Smooth muscle cell (in vitro differentiated cells): ENCODE measurements around the gene UBE3B. TPM values are rescaled to one million over a fixed set of nuclear protein-coding genes. Genes with fewer than 3 reads are reported as not detected.
A peak's percentile ranks its signal among the peaks of the same experiment; 100 is the strongest.

Experiments
- DNase-seq: peaks from one replicate; lab custom pipeline; 2025; ENCODE audit not compliant: unreplicated experiment; lab: John Stamatoyannopoulos, UW
- H2AFZ ChIP-seq: fragments of 200-600 bp; sonication (generic); 2 replicates; pipeline ENCODE4 v1.6.0; 2016; ENCODE audit warnings: antibody characterized with exemption, low read depth, mild to moderate bottlenecking
- H3F3A ChIP-seq: fragments of 200-600 bp; sonication (generic); 2 replicates; pipeline ENCODE4 v1.6.0; 2017; ENCODE audit warnings: antibody characterized with exemption, low read depth
- H3K27ac ChIP-seq: fragments of 200-600 bp; sonication (generic); 2 replicates; pipeline ENCODE4 v1.5.1; 2016; ENCODE audit warnings: low read depth, mild to moderate bottlenecking
- H3K27me3 ChIP-seq: fragments of 200-600 bp; sonication (generic); 2 replicates; pipeline ENCODE4 v1.6.1; 2016; ENCODE audit warnings: low read depth, mild to moderate bottlenecking
- H3K36me3 ChIP-seq: fragments of 200-600 bp; sonication (generic); 2 replicates; pipeline ENCODE4 v1.5.1; 2016; ENCODE audit warnings: low read depth
- H3K4me1 ChIP-seq: fragments of 200-600 bp; sonication (generic); 2 replicates; pipeline ENCODE4 v1.5.1; 2016; ENCODE audit warnings: low read depth
- H3K4me2 ChIP-seq: fragments of 200-600 bp; sonication (generic); 2 replicates; pipeline ENCODE4 v1.6.0; 2016; ENCODE audit warnings: mild to moderate bottlenecking
- H3K4me3 ChIP-seq: fragments of 200-600 bp; sonication (generic); 2 replicates; pipeline ENCODE4 v1.5.1; 2016; ENCODE audit warnings: mild to moderate bottlenecking
- H3K79me2 ChIP-seq: fragments of 200-600 bp; sonication (generic); 2 replicates; pipeline ENCODE4 v1.6.0; 2016; ENCODE audit warnings: low read depth, mild to moderate bottlenecking
- H3K9ac ChIP-seq: fragments of 200-600 bp; sonication (generic); 2 replicates; pipeline ENCODE4 v1.6.0; 2016; ENCODE audit warnings: low read depth
- H3K9me3 ChIP-seq: fragments of 200-600 bp; sonication (generic); replicated peaks from 2 replicates; pipeline ENCODE4 v1.5.1; 2016; ENCODE audit warnings: low read depth
- H4K20me1 ChIP-seq: fragments of 200-600 bp; sonication (generic); 2 replicates; pipeline ENCODE4 v1.6.0; 2016; ENCODE audit warnings: low read depth
- WGBS: methylation state at CpG from one replicate; pipeline ENCODE4 v1.1.7; 2016; ENCODE audit warnings: low lambda C conversion rate; 5-methylcytosine and 5-hydroxymethylcytosine counted together
- polyA plus RNA-seq: library from polyadenylated mRNA; unstranded; fragments of >200 nt; fragmentation: Nextera tagmentation; extraction: Ambion mirVana; gene quantifications from 2 replicates; pipeline ENCODE4 v1.2.1, GENCODE V29; 2016
- total RNA-seq: library from RNA; depleted of rRNA; stranded (reverse); fragments of >200 nt; gene quantifications from 2 replicates; pipeline ENCODE4 v1.2.3, GENCODE V29; 2014
- TF ChIP-seq, protein P1 (sequence below): fragments of 200-600 bp; sonication (generic); IDR thresholded peaks from 2 replicates; pipeline ENCODE4 v1.5.1; 2017; ENCODE audit warnings: borderline replicate concordance, mild to moderate bottlenecking, antibody characterized with exemption; ENCODE audit not compliant: insufficient read depth, poor library complexity, severe bottlenecking

Gene UBE3B
- total and polyA plus RNA-seq, 2 experiments from 2014 or later = 21.8 to 62.9 TPM

DNA sequence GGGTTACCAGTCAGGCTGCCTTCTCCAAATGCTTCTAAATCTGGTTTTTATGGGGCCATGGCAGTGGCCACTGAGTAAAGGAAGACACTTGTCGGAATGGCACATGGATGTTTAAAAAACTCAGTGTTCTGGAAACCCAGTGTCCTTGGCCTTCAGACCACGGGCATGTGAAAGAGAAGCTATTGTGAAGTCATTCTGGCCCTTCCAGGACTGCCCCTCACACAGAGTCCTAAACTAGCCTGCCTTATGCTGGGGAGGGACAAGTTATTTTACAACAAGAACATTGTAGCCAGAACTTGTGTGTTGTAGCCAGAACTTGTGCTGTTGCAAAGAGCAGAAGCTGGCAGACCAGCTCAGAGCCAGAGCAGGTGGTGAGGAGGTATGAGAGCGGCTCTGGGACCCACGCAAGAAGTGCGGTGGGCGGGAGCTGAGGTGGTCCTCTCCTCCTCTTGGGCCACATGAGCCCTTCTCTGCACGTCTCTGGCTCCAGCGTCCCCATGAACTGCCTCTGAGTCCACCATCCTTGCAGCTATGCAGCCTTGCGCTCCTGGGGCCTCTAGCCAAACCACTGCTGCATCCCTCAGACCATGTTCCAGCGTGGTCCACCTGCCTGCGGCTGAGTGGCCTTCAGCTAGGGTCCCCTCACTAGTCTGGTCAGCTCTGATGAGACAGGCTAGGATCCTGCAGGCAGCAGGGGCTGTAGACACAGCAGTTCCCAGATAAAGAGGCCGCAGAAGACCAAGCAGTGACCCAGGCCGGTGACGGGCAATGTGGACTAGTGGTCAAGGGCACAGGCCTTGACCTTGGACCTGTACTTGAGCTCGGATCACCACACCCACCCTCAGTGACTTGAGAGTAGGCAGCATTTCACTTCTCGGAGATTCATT lies 63.3 kb downstream of the UBE3B start:
- no peak overlapping the region for H3K4me3 ChIP-seq
- H3K27ac ChIP-seq = no peak overlapping the region
- H3K4me1 ChIP-seq = peaks cover 4% of the 10 kb centered on the region
- H3K27me3 ChIP-seq = no peaks in the 10 kb centered on the region
- WGBS = 92% methylated on average over 16 of the region's 16 CpGs
- no peak overlapping the region for H3K9ac ChIP-seq
- no peaks in the 10 kb centered on the region for H4K20me1 ChIP-seq
- TF ChIP-seq, protein P1, sequence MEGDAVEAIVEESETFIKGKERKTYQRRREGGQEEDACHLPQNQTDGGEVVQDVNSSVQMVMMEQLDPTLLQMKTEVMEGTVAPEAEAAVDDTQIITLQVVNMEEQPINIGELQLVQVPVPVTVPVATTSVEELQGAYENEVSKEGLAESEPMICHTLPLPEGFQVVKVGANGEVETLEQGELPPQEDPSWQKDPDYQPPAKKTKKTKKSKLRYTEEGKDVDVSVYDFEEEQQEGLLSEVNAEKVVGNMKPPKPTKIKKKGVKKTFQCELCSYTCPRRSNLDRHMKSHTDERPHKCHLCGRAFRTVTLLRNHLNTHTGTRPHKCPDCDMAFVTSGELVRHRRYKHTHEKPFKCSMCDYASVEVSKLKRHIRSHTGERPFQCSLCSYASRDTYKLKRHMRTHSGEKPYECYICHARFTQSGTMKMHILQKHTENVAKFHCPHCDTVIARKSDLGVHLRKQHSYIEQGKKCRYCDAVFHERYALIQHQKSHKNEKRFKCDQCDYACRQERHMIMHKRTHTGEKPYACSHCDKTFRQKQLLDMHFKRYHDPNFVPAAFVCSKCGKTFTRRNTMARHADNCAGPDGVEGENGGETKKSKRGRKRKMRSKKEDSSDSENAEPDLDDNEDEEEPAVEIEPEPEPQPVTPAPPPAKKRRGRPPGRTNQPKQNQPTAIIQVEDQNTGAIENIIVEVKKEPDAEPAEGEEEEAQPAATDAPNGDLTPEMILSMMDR = no peak
- no peak overlapping the region for H3K4me2 ChIP-seq
- H2AFZ ChIP-seq = no peak overlapping the region
- no peaks in the 10 kb centered on the region for H3K79me2 ChIP-seq
- peaks cover 15% of the 10 kb centered on the region for H3F3A ChIP-seq
- no peaks in the 10 kb centered on the region for H3K36me3 ChIP-seq
- DNase-seq = no peak
- no peaks in the 10 kb centered on the region for H3K9me3 ChIP-seq

DNA sequence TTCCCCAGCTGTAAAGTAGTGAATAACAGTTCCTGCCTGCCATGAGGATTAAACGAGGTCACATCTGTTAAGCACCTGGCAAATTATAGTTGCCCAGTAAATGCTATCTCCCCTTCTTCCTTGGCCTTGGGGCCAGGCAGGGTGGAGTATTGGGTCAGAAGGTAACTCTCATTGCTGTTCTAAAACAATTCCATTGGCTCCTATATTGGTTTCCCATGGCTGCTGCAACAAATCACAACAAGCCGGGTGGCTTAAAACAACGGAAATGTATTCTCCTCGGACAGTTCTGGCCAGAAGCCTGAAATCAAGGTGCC lies 63.9 kb downstream of the UBE3B start:
- WGBS = 80% methylated on average over 4 of the region's 4 CpGs
- no peaks in the 10 kb centered on the region for H4K20me1 ChIP-seq
- DNase-seq = no peak
- H3K4me2 ChIP-seq = no peak overlapping the region
- TF ChIP-seq, protein P1 = no peak
- H3K4me3 ChIP-seq = no peak overlapping the region
- H3K27me3 ChIP-seq = no peaks in the 10 kb centered on the region
- no peak overlapping the region for H2AFZ ChIP-seq
- no peaks in the 10 kb centered on the region for H3K36me3 ChIP-seq
- no peaks in the 10 kb centered on the region for H3K9me3 ChIP-seq
- H3K79me2 ChIP-seq = no peaks in the 10 kb centered on the region
- H3K9ac ChIP-seq = no peak overlapping the region
- peaks cover 15% of the 10 kb centered on the region for H3F3A ChIP-seq
- no peak overlapping the region for H3K27ac ChIP-seq
- H3K4me1 ChIP-seq = peaks cover 4% of the 10 kb centered on the region

DNA sequence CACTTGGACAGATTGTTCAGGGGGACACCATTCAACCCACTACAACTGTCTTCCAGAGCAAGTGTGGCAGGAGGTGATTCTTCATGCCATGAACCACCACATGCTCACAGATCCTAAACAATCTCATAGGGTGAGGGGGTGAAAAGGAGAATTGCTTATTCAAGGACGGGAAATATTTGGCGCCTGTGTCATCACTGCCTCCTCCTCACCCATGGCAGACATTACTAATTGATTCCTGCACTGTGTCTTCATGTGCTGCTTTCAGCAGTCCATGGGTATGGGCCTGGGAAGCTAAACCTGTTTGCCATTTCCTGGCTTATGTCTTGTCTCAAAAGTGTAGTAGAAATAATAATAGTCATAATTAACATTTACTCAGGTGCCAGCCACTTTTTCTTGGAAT lies 64.6 kb downstream of the UBE3B start:
- Histone ChIP-seq H3F3A (peaks cover 13% of the 10 kb centered on the region), H3K9me3 (no peaks in the 10 kb centered on the region), H4K20me1 (no peaks in the 10 kb centered on the region), H3K9ac (peak overlapping the region; percentile 14), H3K4me2 (peak overlapping the region; percentile 22), H3K4me1 (peaks cover 4% of the 10 kb centered on the region), H2AFZ (no peak overlapping the region), H3K36me3 (no peaks in the 10 kb centered on the region), H3K27ac (peak overlapping the region; percentile 64), H3K27me3 (no peaks in the 10 kb centered on the region), H3K4me3 (no peak overlapping the region), H3K79me2 (no peaks in the 10 kb centered on the region)
- no peak for DNase-seq
- 40% methylated on average over 2 of the region's 2 CpGs for WGBS
- TF ChIP-seq, protein P1 = no peak

GRCh38 chr12:109542876-109543275 lies 65.4 kb downstream of the UBE3B start:
- no peak overlapping the region for H3K4me3 ChIP-seq
- H3K79me2 ChIP-seq = no peaks in the 10 kb centered on the region
- TF ChIP-seq, protein P1 = no peak
- no peaks in the 10 kb centered on the region for H3K27me3 ChIP-seq
- no peak for DNase-seq
- no peaks in the 10 kb centered on the region for H3K9me3 ChIP-seq
- H3K36me3 ChIP-seq = no peaks in the 10 kb centered on the region
- H4K20me1 ChIP-seq = no peaks in the 10 kb centered on the region
- H2AFZ ChIP-seq = no peak overlapping the region
- H3K9ac ChIP-seq = no peak overlapping the region
- H3F3A ChIP-seq = peaks cover 10% of the 10 kb centered on the region
- peak overlapping the region; percentile 64 for H3K27ac ChIP-seq
- H3K4me1 ChIP-seq = peaks cover 3% of the 10 kb centered on the region
- WGBS = 43% methylated on average over 6 of the region's 6 CpGs
- H3K4me2 ChIP-seq = no peak overlapping the region
